Kidney glomerular epithelial cell (primary cell): Measurements from ENCODE around the gene NEDD9.

ENCODE experiments used
- DNase-seq: peaks from one replicate; lab custom pipeline; 2025; lab: John Stamatoyannopoulos, UW

NEDD9 gene

GRCh38 chr6:11179088-11179418 is 53.4 kb downstream of the NEDD9 start:
- no peak for DNase-seq

- DNase-seq = no peak
Measured at GRCh38 chr6:11177271-11177670, 55.2 kb downstream of the NEDD9 start.

GRCh38 chr6:11174242-11174611 is 58.2 kb downstream of the NEDD9 start:
- no peak for DNase-seq

- peak; percentile 61 for DNase-seq
Measured at GRCh38 chr6:11172501-11173327, 59.8 kb downstream of the NEDD9 start.

- no peak for DNase-seq
Measured at GRCh38 chr6:11171952-11172351, 60.5 kb downstream of the NEDD9 start.

GRCh38 chr6:11168091-11168635 is 64.3 kb downstream of the NEDD9 start:
- no peak for DNase-seq

- no peak for DNase-seq
Measured at GRCh38 chr6:11166948-11167347, 65.5 kb downstream of the NEDD9 start.

GRCh38 chr6:11164717-11165646 is 67.5 kb downstream of the NEDD9 start:
- no peak for DNase-seq

- no peak for DNase-seq
Measured at GRCh38 chr6:11163932-11164331, 68.5 kb downstream of the NEDD9 start.

GRCh38 chr6:11162262-11162661 is 70.2 kb downstream of the NEDD9 start:
- no peak for DNase-seq

GRCh38 chr6:11161031-11161956 is 71.2 kb downstream of the NEDD9 start:
- no peak for DNase-seq

- no peak for DNase-seq
Measured at GRCh38 chr6:11160199-11160598, 72.3 kb downstream of the NEDD9 start.

- no peak for DNase-seq
Measured at GRCh38 chr6:11155589-11155988, 76.9 kb downstream of the NEDD9 start.

GRCh38 chr6:11153447-11153846 is 79.0 kb downstream of the NEDD9 start:
- no peak for DNase-seq

- no peak for DNase-seq
Measured at GRCh38 chr6:11152581-11152980, 79.9 kb downstream of the NEDD9 start.

- no peak for DNase-seq
Measured at GRCh38 chr6:11151488-11151887, 81.0 kb downstream of the NEDD9 start.

- DNase-seq = no peak
Measured at GRCh38 chr6:11149551-11149950, 82.9 kb downstream of the NEDD9 start.

GRCh38 chr6:11146117-11146826 is 86.2 kb downstream of the NEDD9 start:
- no peak for DNase-seq

- DNase-seq = peak; percentile 60
Measured at GRCh38 chr6:11144393-11144851, 88.0 kb downstream of the NEDD9 start.

GRCh38 chr6:11143394-11144371 is 88.8 kb downstream of the NEDD9 start:
- DNase-seq = no peak
